ENCODE measurements around the gene SPRR2E. TPM values are rescaled to one million over a fixed set of nuclear protein-coding genes. Genes with fewer than 3 reads are reported as not detected.
"Not testable (repeated sequence)": the region's sequence is repeated elsewhere in the genome, so short reads cannot be mapped to it uniquely, and the experiment has no call there.

The SPRR2E gene
- polyA plus RNA-seq, 1 of the 3 experiments (the other 2 are of a cell fraction) = not detected

DNA sequence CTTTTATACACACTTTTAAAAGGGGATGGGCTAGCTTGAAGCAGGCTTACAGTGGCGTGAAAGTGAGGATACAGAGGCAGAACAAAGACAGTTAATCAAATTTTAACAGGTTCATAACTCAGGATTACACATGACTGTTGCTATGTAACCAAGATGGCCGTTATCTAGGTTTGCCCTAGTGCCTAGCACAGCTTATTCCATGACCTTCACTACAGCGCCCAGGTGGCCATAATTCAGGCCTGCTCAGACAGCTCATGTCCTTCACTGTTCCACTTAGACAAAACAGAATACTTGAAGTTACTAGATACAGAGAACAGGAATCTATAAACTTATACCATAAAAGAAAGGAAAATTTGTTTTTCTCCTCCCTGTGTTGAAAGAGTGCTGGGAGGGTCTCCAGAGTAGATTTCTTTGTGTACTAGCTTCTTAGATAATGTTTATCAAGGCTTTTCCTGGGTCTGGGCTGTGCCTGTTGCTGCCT lies 25.2 kb upstream of the SPRR2E start:
- Histone ChIP-seq H3K9me2 (no peaks in the 10 kb centered on the region), H3K36me3 (replicated peaks in 1 of 2; ENCODE audit: control insufficient read depth in 1 of 2, insufficient read depth in 2 of 2, low read length in 1 of 2) (no peaks in the 10 kb centered on the region), H3F3A (replicated peaks; ENCODE audit: insufficient read depth) (no peaks in the 10 kb centered on the region), H3K9ac (no peak overlapping the region), H3K79me2 (ENCODE audit: insufficient read depth) (no peaks in the 10 kb centered on the region), H3K4me2 (no peak overlapping the region), H3K4me3 (ENCODE audit: low read depth in 2 of 2, low read length in 1 of 2) (no peak overlapping the region), H3K27me3 (ENCODE audit: insufficient read depth) (no peaks in the 10 kb centered on the region), H2AFZ (ENCODE audit: low read depth) (no peak overlapping the region), H3K9me3 (no peaks in the 10 kb centered on the region), H4K20me1 (ENCODE audit: insufficient read depth) (no peaks in the 10 kb centered on the region), H3K4me1 (ENCODE audit: control insufficient read depth in 1 of 2, insufficient read depth in 2 of 2, low read depth in 1 of 2, low read length in 1 of 2) (no peaks in the 10 kb centered on the region), H3K27ac (ENCODE audit: low read depth in 2 of 2, low read length in 1 of 2) (no peak overlapping the region)
- POLR2A ChIA-PET = no interaction called here
- CTCF ChIA-PET = no interaction called here
- WGBS (ENCODE audit: low lambda C conversion rate) = 2% methylated on average over 3 of the region's 3 CpGs
- DNase-seq = no peak
- TF ChIP-seq, protein P1, sequence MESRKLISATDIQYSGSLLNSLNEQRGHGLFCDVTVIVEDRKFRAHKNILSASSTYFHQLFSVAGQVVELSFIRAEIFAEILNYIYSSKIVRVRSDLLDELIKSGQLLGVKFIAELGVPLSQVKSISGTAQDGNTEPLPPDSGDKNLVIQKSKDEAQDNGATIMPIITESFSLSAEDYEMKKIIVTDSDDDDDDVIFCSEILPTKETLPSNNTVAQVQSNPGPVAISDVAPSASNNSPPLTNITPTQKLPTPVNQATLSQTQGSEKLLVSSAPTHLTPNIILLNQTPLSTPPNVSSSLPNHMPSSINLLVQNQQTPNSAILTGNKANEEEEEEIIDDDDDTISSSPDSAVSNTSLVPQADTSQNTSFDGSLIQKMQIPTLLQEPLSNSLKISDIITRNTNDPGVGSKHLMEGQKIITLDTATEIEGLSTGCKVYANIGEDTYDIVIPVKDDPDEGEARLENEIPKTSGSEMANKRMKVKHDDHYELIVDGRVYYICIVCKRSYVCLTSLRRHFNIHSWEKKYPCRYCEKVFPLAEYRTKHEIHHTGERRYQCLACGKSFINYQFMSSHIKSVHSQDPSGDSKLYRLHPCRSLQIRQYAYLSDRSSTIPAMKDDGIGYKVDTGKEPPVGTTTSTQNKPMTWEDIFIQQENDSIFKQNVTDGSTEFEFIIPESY (IDR thresholded peaks at IDR 0.05; ENCODE audit: borderline replicate concordance, low read depth) = no peak
- TF ChIP-seq RXRA (IDR thresholded peaks at IDR 0.05; ENCODE audit: borderline replicate concordance, low read depth) = no peak

DNA sequence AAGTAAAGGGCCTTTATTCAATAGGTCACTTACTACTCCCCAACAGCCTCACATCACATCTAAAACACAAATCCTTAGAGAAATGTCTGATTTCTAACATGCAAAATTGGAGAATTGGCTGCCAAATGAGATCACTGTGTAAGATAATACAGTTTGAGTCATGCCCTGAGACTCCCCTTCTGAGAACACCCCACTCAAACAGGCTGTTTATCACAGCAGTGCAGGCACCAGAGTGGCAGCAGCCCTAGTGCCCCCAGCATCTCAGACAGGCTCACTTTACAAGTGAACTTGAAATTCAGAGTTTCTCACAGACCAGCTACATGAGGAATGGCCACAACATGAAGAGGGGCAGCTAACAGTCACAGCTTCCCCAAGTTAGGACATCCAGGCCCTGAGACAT lies 20.9 kb upstream of the SPRR2E start:
- H3K36me3 ChIP-seq (replicated peaks in 1 of 2; ENCODE audit: control insufficient read depth in 1 of 2, insufficient read depth in 2 of 2, low read length in 1 of 2); H3K9me2 ChIP-seq; H3F3A ChIP-seq (replicated peaks; ENCODE audit: insufficient read depth); H3K4me3 ChIP-seq (ENCODE audit: low read depth in 2 of 2, low read length in 1 of 2); H3K4me1 ChIP-seq (ENCODE audit: control insufficient read depth in 1 of 2, insufficient read depth in 2 of 2, low read depth in 1 of 2, low read length in 1 of 2); H4K20me1 ChIP-seq (ENCODE audit: insufficient read depth); H3K9ac ChIP-seq; H3K79me2 ChIP-seq (ENCODE audit: insufficient read depth); POLR2A ChIA-PET; DNase-seq; H2AFZ ChIP-seq (ENCODE audit: low read depth); H3K4me2 ChIP-seq; H3K27me3 ChIP-seq (ENCODE audit: insufficient read depth); CTCF ChIA-PET; H3K27ac ChIP-seq (ENCODE audit: low read depth in 2 of 2, low read length in 1 of 2); H3K9me3 ChIP-seq: not testable (repeated sequence)

DNA sequence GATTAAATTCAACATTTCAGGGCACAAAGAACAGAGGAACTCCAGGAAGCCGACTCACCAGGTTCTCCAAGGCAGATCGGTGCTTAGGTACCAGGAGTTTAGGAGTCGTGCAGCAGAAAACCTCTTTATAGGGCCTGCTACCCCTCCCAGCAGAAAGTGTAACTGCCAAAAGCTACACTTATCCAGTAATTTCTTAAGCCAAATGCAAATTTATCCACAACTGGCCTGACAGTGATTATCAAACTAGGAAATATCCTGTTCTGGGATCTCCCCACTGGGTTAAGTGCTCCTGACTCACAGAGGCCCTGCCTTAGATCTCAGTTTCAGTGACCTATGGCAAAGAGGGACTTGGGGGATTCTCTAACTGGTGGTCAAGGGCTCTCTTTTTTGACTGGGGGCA lies 19.1 kb upstream of the SPRR2E start, which contains the start of gene SPRR2F:
TSS of gene SPRR2F (minus strand) at position 101 of the 400 bp plus-strand sequence. CDS start 783 bp downstream, outside the sequence.
- Histone ChIP-seq H3K9me2 (no peaks in the 10 kb centered on the region), H4K20me1 (ENCODE audit: insufficient read depth) (no peaks in the 10 kb centered on the region), H3K4me2 (no peak within 1 kb of the TSS), H3K9ac (no peak within 1 kb of the TSS), H3K27ac (ENCODE audit: low read depth in 2 of 2, low read length in 1 of 2) (no peak within 1 kb of the TSS), H3F3A (replicated peaks; ENCODE audit: insufficient read depth) (no peaks in the 10 kb centered on the region), H2AFZ (ENCODE audit: low read depth) (no peak within 1 kb of the TSS), H3K4me3 (ENCODE audit: low read depth in 2 of 2, low read length in 1 of 2) (no peak within 1 kb of the TSS), H3K79me2 (ENCODE audit: insufficient read depth) (no peaks in the 10 kb centered on the region), H3K36me3 (replicated peaks in 1 of 2; ENCODE audit: control insufficient read depth in 1 of 2, insufficient read depth in 2 of 2, low read length in 1 of 2) (no peaks in the 10 kb centered on the region), H3K4me1 (ENCODE audit: control insufficient read depth in 1 of 2, insufficient read depth in 2 of 2, low read depth in 1 of 2, low read length in 1 of 2) (no peaks in the 10 kb centered on the region), H3K27me3 (ENCODE audit: insufficient read depth) (no peaks in the 10 kb centered on the region), H3K9me3 (no peaks in the 10 kb centered on the region)
- 4% methylated on average over 3 of the region's 3 CpGs for WGBS (ENCODE audit: low lambda C conversion rate)
- POLR2A ChIA-PET = no interaction called here
- no peak for DNase-seq
- TF ChIP-seq FOSL2 (IDR thresholded peaks at IDR 0.05; ENCODE audit: borderline replicate concordance, low read depth) = no peak
- TF ChIP-seq YY1 (IDR thresholded peaks at IDR 0.05; ENCODE audit: low read depth) = no peak
- no peak for TF ChIP-seq GATA2 (CRISPR knock-in tag; IDR thresholded peaks at IDR 0.05)
- TF ChIP-seq, protein P2, sequence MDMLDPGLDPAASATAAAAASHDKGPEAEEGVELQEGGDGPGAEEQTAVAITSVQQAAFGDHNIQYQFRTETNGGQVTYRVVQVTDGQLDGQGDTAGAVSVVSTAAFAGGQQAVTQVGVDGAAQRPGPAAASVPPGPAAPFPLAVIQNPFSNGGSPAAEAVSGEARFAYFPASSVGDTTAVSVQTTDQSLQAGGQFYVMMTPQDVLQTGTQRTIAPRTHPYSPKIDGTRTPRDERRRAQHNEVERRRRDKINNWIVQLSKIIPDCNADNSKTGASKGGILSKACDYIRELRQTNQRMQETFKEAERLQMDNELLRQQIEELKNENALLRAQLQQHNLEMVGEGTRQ (IDR thresholded peaks at IDR 0.05; ENCODE audit: borderline replicate concordance, low read depth, low read length) = no peak
- TF ChIP-seq, protein P3, sequence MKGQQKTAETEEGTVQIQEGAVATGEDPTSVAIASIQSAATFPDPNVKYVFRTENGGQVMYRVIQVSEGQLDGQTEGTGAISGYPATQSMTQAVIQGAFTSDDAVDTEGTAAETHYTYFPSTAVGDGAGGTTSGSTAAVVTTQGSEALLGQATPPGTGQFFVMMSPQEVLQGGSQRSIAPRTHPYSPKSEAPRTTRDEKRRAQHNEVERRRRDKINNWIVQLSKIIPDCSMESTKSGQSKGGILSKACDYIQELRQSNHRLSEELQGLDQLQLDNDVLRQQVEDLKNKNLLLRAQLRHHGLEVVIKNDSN (IDR thresholded peaks at IDR 0.05; ENCODE audit: borderline replicate concordance, low read depth) = no peak
- TF ChIP-seq, protein P4, sequence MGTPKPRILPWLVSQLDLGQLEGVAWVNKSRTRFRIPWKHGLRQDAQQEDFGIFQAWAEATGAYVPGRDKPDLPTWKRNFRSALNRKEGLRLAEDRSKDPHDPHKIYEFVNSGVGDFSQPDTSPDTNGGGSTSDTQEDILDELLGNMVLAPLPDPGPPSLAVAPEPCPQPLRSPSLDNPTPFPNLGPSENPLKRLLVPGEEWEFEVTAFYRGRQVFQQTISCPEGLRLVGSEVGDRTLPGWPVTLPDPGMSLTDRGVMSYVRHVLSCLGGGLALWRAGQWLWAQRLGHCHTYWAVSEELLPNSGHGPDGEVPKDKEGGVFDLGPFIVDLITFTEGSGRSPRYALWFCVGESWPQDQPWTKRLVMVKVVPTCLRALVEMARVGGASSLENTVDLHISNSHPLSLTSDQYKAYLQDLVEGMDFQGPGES (IDR thresholded peaks at IDR 0.05; ENCODE audit: low read depth, low read length) = no peak
- TF ChIP-seq RAD21 (IDR thresholded peaks at IDR 0.05; ENCODE audit: low read length) = no peak
- no peak for TF ChIP-seq MEF2A (IDR thresholded peaks at IDR 0.05; ENCODE audit: borderline replicate concordance, low read depth)
- TF ChIP-seq, protein P5, sequence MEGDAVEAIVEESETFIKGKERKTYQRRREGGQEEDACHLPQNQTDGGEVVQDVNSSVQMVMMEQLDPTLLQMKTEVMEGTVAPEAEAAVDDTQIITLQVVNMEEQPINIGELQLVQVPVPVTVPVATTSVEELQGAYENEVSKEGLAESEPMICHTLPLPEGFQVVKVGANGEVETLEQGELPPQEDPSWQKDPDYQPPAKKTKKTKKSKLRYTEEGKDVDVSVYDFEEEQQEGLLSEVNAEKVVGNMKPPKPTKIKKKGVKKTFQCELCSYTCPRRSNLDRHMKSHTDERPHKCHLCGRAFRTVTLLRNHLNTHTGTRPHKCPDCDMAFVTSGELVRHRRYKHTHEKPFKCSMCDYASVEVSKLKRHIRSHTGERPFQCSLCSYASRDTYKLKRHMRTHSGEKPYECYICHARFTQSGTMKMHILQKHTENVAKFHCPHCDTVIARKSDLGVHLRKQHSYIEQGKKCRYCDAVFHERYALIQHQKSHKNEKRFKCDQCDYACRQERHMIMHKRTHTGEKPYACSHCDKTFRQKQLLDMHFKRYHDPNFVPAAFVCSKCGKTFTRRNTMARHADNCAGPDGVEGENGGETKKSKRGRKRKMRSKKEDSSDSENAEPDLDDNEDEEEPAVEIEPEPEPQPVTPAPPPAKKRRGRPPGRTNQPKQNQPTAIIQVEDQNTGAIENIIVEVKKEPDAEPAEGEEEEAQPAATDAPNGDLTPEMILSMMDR (IDR thresholded peaks at IDR 0.05) = no peak
- TF ChIP-seq NRF1 (IDR thresholded peaks at IDR 0.05; ENCODE audit: low read depth, low read length) = no peak
- TF ChIP-seq FOXJ3 (CRISPR knock-in tag; IDR thresholded peaks at IDR 0.05) = no peak
- no peak for TF ChIP-seq EP300 (IDR thresholded peaks at IDR 0.05; ENCODE audit: borderline replicate concordance in 1 of 2, low read depth in 1 of 2, low read length in 1 of 2)
- TF ChIP-seq MXI1 (IDR thresholded peaks at IDR 0.05; ENCODE audit: low read depth, low read length) = no peak
- no peak for TF ChIP-seq TAF1 (IDR thresholded peaks at IDR 0.05; ENCODE audit: borderline replicate concordance, low read depth, low read length)
- TF ChIP-seq TCF12 (IDR thresholded peaks at IDR 0.05) = no peak
- CTCF ChIA-PET = no interaction called here

Data from SK-N-SH (cell line).